Sigmoid colon (tissue), 4 donors: ENCODE results near the gene TRIM45.

Source experiments
- EP300 ChIP-seq, 4 donors: sonication (generic); formaldehyde crosslinking; IDR thresholded peaks; one replicate each; pipeline ENCODE4 v1.6.1; 2017; ENCODE audit warnings: antibody characterized with exemption in 4 of 4
- POLR2A ChIP-seq, 2 donors: fragments of 450-650 bp; IDR thresholded peaks; one replicate each; pipeline ENCODE4 v1.6.1; 2016; ENCODE audit warnings: antibody characterized with exemption in 2 of 2, mild to moderate bottlenecking in 2 of 2, moderate library complexity in 2 of 2
- TF ChIP-seq, protein P1 (sequence below), 4 experiments: fragments of 450-650 bp in 3 of 4; fragments of 200-600 bp in 1 of 4; IDR thresholded peaks; one replicate each; pipeline ENCODE4 v1.5.1; 2016 to 2019; ENCODE audit warnings: antibody characterized with exemption in 4 of 4, mild to moderate bottlenecking in 3 of 4, moderate library complexity in 2 of 4

DNA sequence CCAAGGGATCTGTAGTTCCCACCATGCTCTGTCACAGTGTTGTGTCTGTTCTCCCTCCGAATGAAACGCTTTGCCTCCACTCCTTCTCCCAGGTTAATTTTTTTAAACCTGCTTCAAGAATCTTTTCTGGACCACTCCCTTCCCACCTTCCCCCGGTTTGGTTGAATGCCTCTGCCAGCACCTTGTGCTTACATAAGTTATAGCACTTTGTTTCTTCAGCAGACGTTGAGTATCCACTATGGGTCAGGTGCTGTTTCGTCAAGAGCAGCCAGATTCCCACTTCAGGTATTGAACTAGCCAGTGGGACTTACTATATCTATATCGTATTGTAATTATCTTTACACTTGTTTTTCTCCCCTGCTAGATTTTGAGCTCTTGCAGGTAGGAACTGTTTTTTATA, 33.9 kb downstream of the TRIM45 start:
- TF ChIP-seq, protein P1, sequence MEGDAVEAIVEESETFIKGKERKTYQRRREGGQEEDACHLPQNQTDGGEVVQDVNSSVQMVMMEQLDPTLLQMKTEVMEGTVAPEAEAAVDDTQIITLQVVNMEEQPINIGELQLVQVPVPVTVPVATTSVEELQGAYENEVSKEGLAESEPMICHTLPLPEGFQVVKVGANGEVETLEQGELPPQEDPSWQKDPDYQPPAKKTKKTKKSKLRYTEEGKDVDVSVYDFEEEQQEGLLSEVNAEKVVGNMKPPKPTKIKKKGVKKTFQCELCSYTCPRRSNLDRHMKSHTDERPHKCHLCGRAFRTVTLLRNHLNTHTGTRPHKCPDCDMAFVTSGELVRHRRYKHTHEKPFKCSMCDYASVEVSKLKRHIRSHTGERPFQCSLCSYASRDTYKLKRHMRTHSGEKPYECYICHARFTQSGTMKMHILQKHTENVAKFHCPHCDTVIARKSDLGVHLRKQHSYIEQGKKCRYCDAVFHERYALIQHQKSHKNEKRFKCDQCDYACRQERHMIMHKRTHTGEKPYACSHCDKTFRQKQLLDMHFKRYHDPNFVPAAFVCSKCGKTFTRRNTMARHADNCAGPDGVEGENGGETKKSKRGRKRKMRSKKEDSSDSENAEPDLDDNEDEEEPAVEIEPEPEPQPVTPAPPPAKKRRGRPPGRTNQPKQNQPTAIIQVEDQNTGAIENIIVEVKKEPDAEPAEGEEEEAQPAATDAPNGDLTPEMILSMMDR (IDR thresholded peaks at IDR 0.05), result no peak
- no peak for TF ChIP-seq POLR2A (IDR thresholded peaks at IDR 0.05)
- no peak for TF ChIP-seq EP300 (IDR thresholded peaks at IDR 0.05)
